Esophagus muscularis mucosa (tissue), 3 donors: ENCODE data around the gene PSTK.

Experiments
- CTCF ChIP-seq, 3 experiments: fragments of 200-600 bp in 2 of 3; fragments of 450-650 bp in 1 of 3; sonication (generic) in 2 of 3; IDR thresholded peaks; one replicate each; pipeline ENCODE4 v1.5.1; 2017 to 2019; ENCODE audit warnings: antibody characterized with exemption in 3 of 3, mild to moderate bottlenecking in 2 of 3, moderate library complexity in 1 of 3
- POLR2A ChIP-seq: fragments of 450-650 bp; IDR thresholded peaks from one replicate; pipeline ENCODE4 v1.6.1; 2017; ENCODE audit warnings: antibody characterized with exemption, moderate library complexity, mild to moderate bottlenecking, low read depth
- POLR2AphosphoS5 ChIP-seq, 2 donors: sonication (generic); formaldehyde crosslinking; IDR thresholded peaks; one replicate each; pipeline ENCODE4 v1.6.1; 2017; ENCODE audit warnings: antibody characterized with exemption in 2 of 2

- no peak for TF ChIP-seq POLR2AphosphoS5 (IDR thresholded peaks at IDR 0.05)
- TF ChIP-seq POLR2A: no peak
- no peak for TF ChIP-seq CTCF (IDR thresholded peaks at IDR 0.05)
These were observed 8.3 kb downstream of the PSTK start for GRCh38 chr10:122988501-122988900.
